AG04449 (cell line): ENCODE measurements around the gene SYT8.

Source experiments
- CTCF ChIA-PET: fragments of 350-600 bp; formaldehyde crosslinking; extraction: SDS; loops from one replicate; lab custom pipeline; 2021; ENCODE audit warnings: antibody characterized with exemption; lab: Yijun Ruan, JAX
- POLR2A ChIA-PET: fragments of 400-600, 350-600 bp; formaldehyde crosslinking; extraction: SDS; loops from one replicate; lab custom pipeline; 2020; ENCODE audit warnings: antibody characterized with exemption, inconsistent platforms; lab: Yijun Ruan, JAX
- DNase-seq: peaks from one replicate; pipeline ENCODE4 v3.0.0-alpha.2; 2010; ENCODE audit warnings: low read depth, low spot score
- H3K4me3 ChIP-seq: 2 replicates; pipeline ENCODE4 v1.5.1; 2011; ENCODE audit warnings: low read depth, mild to moderate bottlenecking, control low read depth, low read length
- TF ChIP-seq, protein P1 (sequence below): IDR thresholded peaks from one replicate; pipeline ENCODE4 v1.5.1; 2011; ENCODE audit warnings: mild to moderate bottlenecking, moderate library complexity, low read length, control low read depth, inconsistent platforms; ENCODE audit not compliant: insufficient read depth; ENCODE audit errors: missing control alignments

The SYT8 gene

GRCh38 chr11:1866776-1867175, 32.0 kb downstream of the SYT8 start:
- CTCF ChIA-PET, result interaction anchor here (2.1 kb wide), 1 partner anchor 16 kb away, joined by 10 read pairs; no protein-coding TSS in a partner anchor

GRCh38 chr11:1867381-1867780, 32.6 kb downstream of the SYT8 start:
- TF ChIP-seq, protein P1, sequence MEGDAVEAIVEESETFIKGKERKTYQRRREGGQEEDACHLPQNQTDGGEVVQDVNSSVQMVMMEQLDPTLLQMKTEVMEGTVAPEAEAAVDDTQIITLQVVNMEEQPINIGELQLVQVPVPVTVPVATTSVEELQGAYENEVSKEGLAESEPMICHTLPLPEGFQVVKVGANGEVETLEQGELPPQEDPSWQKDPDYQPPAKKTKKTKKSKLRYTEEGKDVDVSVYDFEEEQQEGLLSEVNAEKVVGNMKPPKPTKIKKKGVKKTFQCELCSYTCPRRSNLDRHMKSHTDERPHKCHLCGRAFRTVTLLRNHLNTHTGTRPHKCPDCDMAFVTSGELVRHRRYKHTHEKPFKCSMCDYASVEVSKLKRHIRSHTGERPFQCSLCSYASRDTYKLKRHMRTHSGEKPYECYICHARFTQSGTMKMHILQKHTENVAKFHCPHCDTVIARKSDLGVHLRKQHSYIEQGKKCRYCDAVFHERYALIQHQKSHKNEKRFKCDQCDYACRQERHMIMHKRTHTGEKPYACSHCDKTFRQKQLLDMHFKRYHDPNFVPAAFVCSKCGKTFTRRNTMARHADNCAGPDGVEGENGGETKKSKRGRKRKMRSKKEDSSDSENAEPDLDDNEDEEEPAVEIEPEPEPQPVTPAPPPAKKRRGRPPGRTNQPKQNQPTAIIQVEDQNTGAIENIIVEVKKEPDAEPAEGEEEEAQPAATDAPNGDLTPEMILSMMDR, result no peak
- no peak for DNase-seq
- ChIA-PET POLR2A (no interaction called here), CTCF (interaction anchor here (2.1 kb wide), 1 partner anchor 15 kb away, joined by 10 read pairs; no protein-coding TSS in a partner anchor)
- H3K4me3 ChIP-seq, result no peak overlapping the region

More at GRCh38 chr11:1866776-1867175, 32.0 kb downstream of the SYT8 start:
- TF ChIP-seq, protein P1, result no peak
- no peak for DNase-seq
- POLR2A ChIA-PET, result no interaction called here
- no peak overlapping the region for H3K4me3 ChIP-seq

DNA sequence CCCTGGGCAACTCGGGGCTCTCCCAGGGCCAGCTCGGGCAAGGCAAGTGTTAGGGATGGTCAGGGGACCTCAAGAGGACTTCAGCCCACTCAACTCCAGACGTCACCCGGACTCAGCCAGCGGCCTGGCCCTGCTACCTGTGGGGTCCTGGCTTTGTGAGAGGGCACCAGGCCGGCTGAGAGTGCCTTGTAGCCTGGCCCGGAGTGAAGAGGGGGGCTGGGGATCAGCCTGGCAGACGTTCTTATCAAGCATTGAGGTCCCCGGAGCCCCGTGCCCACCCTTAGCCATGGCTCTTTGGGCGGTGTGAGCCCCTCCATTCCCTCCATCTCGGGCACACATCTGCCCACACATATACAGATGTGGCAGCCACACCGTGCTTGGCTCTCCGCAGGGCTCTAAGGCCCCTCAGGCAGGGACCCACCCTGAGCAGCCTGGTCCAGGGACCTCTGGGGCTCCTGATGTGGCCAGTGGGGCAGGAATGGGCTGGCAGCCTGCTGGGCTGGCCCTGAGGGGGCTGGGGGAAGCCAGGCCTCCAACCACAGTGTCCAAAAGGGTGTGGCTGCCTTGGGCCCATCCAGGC, 33.4 kb downstream of the SYT8 start:
- TF ChIP-seq, protein P1, result no peak
- CTCF ChIA-PET, result interaction anchor here (3.4 kb wide), 1 partner anchor 14 kb away, joined by 18 read pairs; no protein-coding TSS in a partner anchor
- DNase-seq, result no peak

DNA sequence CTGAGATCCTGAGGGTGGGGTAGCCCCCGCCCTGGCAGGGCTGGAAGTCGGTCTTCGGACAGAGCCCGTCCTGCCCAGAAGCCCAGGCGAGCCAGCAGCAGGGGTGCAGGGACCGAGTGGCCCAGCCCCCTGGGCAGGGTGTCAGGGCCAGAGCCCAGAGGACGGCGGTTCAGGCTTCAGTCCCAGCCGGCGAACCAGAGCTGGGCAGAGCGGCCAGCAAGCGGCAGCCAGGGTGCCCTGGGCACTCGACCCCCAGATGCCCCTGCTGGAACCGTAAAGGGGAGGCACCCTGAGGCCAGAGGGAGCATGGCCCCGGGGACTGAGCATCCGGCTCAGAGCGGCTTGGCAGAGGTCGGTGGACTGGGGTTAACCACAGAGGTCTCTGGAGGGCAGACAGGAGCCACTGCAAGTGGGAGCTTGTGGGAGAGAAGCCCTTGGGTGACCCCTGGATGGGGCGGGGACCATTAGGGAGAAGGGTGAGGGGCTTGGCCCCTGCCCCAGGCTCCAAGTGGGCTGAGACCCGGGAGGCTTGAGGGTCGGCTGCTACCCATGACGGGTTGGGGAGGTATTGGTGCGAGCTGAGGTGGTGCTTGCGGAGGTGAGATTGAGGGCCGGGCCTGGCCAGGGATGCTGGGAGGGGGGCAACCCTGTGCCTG, 34.0 kb downstream of the SYT8 start:
- POLR2A ChIA-PET, result no interaction called here
- TF ChIP-seq, protein P1, result no peak
- no peak for DNase-seq
- CTCF ChIA-PET, result interaction anchor here (3.4 kb wide), 1 partner anchor 14 kb away, joined by 18 read pairs; no protein-coding TSS in a partner anchor
- no peak overlapping the region for H3K4me3 ChIP-seq

More for the DNA sequence above, 33.4 kb downstream of the SYT8 start:
- POLR2A ChIA-PET, result no interaction called here
- no peak overlapping the region for H3K4me3 ChIP-seq

DNA sequence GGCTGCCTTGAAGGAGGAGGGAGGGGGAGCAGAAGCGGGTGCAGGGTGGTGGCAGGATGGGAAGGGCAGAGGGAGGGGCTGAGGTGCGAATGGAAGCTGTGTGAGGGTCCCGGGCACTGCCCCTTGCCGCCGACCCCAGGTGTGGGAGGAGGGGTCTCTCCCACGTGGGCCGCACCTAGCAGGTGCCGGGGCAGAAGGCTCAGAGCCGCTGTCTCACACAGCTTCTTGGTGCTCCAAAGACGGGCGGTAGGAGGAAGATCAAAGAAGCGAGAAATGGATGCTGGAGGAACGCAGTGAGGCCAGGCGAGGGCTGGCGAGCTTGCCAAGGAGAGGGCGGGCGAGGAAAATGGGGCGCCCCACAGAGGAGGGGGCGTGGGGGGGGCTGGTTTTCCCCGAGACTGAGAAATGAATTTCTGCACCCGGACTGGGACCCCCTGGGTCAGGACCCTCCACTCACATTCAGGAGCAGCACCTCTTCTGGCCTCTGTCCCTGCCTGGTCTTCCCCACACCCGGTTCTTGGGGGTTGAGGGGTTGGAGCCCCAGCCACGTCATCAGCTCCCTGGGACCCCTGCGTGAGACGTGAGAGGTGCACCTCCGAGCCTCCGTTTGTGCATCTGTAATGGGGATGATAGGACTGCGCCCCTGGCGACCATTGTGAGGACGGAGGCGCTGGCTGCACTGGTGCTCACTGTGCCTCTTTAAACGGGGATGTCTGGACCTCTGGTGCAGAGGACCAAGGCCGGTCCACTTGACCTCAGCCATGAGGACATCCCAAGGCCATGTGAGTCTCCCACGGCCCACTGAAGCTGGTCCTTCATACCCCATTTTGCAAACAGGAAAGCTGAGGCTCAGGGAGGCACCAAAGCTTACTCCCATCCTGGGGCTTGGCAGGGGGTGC, 34.9 kb downstream of the SYT8 start:
- ChIA-PET CTCF (interaction anchor here (0.8 to 3.4 kb wide), 2 partner anchors 13 to 79 kb away, joined by 3 to 18 read pairs; no protein-coding TSS in a partner anchor), POLR2A (no interaction called here)
- no peak overlapping the region for H3K4me3 ChIP-seq
- no peak for DNase-seq
- TF ChIP-seq, protein P1, result no peak
